Adrenal gland (tissue), 12 donors: ENCODE data around the gene CAMTA1. TPM values are rescaled to one million over a fixed set of nuclear protein-coding genes. Genes with fewer than 3 reads are reported as not detected.

ENCODE experiments used
- DNase-seq, 7 donors: peaks; one replicate each; pipeline ENCODE4 v3.0.0-alpha.2; 2019 to 2020
- H3K27ac ChIP-seq, 5 donors: fragments of 200-600 bp; sonication (generic) in 4 of 5; 1 replicate in 3 of 5; 2 replicates in 2 of 5; pipeline versions ENCODE4 v1.5.1 to v1.8.0; 2016 to 2020; ENCODE audit warnings: mild to moderate bottlenecking in 1 of 5
- H3K27me3 ChIP-seq: fragments of 200-600 bp; 2 replicates; pipeline ENCODE4 v1.8.0; 2021
- H3K36me3 ChIP-seq, 2 donors: fragments of 200-600 bp; replicated peaks in 1 of 2; 1 replicate in 1 of 2; 2 replicates in 1 of 2; pipeline versions ENCODE4 v1.5.1 to v1.8.0; 2018 to 2022
- H3K4me1 ChIP-seq, 2 donors: fragments of 200-600 bp; replicated peaks in 1 of 2; 1 replicate in 1 of 2; 2 replicates in 1 of 2; pipeline versions ENCODE4 v1.5.1 to v1.8.0; 2018 to 2021
- H3K4me3 ChIP-seq, 4 donors: fragments of 200-600 bp; sonication (generic) in 3 of 4; one replicate each; pipeline ENCODE4 v1.5.1; 2016 to 2018
- H3K9me3 ChIP-seq, 3 donors: fragments of 200-600 bp; sonication (generic) in 1 of 3; replicated peaks in 1 of 3; 1 replicate in 2 of 3; 2 replicates in 1 of 3; pipeline versions ENCODE4 v1.5.1 to v1.8.0; 2016 to 2021
- POLR2A ChIP-seq, 2 donors: fragments of 450-650 bp; IDR thresholded peaks; one replicate each; pipeline ENCODE4 v1.6.1; 2017; ENCODE audit warnings: antibody characterized with exemption in 2 of 2, mild to moderate bottlenecking in 2 of 2, moderate library complexity in 1 of 2
- WGBS, 4 donors: extraction: QIAGEN DNeasy Blood & Tissue Kit in 2 of 4; methylation state at CpG; one replicate each; pipeline versions ENCODE4 v1.1.5 to v1.1.7; 2013 to 2017; 5-methylcytosine and 5-hydroxymethylcytosine counted together
- intact Hi-C, 2 donors: fragments of 100-400 bp; cut with DNase I; formaldehyde crosslinking; loops; one replicate each; pipeline versions ENCODE4 v1.14.1 to v1.15.0; 2022 to 2023
- polyA plus RNA-seq, 3 donors: library from polyadenylated mRNA; stranded (reverse); fragments of 200-250 nt in 2 of 3; fragments of 350-450 nt in 1 of 3; fragmentation: Illumina TruSeq in 1 of 3; extraction: RNeasy Lipid Tissue Mini Kit (QIAGEN cat#74804) in 1 of 3; gene quantifications; one replicate each; pipeline ENCODE4 v1.2.3, GENCODE V29; 2013 to 2014
- small RNA-seq, 2 donors: library from RNA; depleted of rRNA; stranded (forward); fragments of <200 nt; gene quantifications; one replicate each; pipeline ENCODE3, GENCODE V24; 2016
- total RNA-seq, 9 donors: library from RNA; depleted of rRNA in 4 of 9; stranded (reverse); fragments of >200 nt in 4 of 9; fragments of 120-200 nt in 1 of 9; fragmentation: NEBNext Ultra II Directional in 1 of 9; extraction: Animal tissue kit (Norgen Biotek cat#: 25700) in 1 of 9; gene quantifications; one replicate each; pipeline versions ENCODE4 v1.1.0 to v1.2.4, GENCODE V29; 2013 to 2023
- TF ChIP-seq, protein P1 (sequence below), 6 experiments: fragments of 450-650 bp in 4 of 6; fragments of 200-600 bp in 2 of 6; sonication (generic) in 1 of 6; IDR thresholded peaks; 1 replicate in 5 of 6; 2 replicates in 1 of 6; pipeline versions ENCODE4 v1.5.1 to v1.8.0; 2016 to 2021; ENCODE audit warnings: antibody characterized with exemption in 6 of 6, mild to moderate bottlenecking in 2 of 6, moderate library complexity in 1 of 6
- donor health status: healthy with polysubstance abuse.
- donor health status: Bipolar disorder and iron deficiency.
- donor health status: DM: yes; HTN: yes; CAD: no.
- donor health status: DM: no; HTN: no; CAD: no.
- donor health status: DM: no; HTN: no; CAD: no.
- donor health status: DM: yes; HTN: yes; CAD: no.

The CAMTA1 gene
- total and polyA plus RNA-seq, 12 donors: 62.9 to 141 (median 96.9) TPM

DNA sequence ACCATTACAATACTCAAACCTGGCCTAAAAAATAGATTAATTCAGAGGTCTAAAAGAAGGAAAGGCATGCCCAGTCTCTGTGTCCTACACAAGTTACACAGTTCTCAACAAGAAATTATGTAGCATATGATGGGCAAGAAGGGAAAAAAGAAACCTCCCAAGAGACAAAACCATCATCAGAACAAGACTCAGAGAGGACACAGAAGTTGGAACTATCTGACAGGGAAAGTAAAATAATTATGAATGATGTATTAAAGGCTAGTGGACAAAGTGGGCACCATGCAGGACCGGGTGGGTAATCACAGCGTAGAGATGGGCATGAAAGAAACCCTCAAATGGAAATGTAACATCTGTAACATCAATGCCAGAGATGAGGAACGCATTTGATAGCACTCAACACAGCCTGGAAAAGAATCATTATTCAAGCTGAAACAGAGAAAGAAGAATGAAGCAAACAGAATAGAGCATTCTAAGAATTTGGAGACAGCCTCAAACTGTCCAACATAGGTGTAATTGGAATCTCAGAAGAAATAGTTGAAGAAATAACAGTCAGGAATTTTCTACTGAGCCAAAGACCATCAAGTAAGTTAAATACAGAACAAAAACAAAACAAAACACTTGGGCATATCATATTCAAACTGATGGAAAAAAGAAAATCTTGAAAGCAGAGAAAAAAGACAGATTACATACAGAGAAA, 1028.6 kb downstream of the CAMTA1 start:
- 89 to 100% (median 97%) methylated on average over 3 of the region's 3 CpGs for WGBS, 4 donors
- no peaks in the 10 kb centered on the region for H3K4me1 ChIP-seq
- no peaks in the 10 kb centered on the region for H3K27me3 ChIP-seq
- no peak for TF ChIP-seq POLR2A (IDR thresholded peaks at IDR 0.05)
- TF ChIP-seq, protein P1, sequence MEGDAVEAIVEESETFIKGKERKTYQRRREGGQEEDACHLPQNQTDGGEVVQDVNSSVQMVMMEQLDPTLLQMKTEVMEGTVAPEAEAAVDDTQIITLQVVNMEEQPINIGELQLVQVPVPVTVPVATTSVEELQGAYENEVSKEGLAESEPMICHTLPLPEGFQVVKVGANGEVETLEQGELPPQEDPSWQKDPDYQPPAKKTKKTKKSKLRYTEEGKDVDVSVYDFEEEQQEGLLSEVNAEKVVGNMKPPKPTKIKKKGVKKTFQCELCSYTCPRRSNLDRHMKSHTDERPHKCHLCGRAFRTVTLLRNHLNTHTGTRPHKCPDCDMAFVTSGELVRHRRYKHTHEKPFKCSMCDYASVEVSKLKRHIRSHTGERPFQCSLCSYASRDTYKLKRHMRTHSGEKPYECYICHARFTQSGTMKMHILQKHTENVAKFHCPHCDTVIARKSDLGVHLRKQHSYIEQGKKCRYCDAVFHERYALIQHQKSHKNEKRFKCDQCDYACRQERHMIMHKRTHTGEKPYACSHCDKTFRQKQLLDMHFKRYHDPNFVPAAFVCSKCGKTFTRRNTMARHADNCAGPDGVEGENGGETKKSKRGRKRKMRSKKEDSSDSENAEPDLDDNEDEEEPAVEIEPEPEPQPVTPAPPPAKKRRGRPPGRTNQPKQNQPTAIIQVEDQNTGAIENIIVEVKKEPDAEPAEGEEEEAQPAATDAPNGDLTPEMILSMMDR (IDR thresholded peaks at IDR 0.05): no peak
- no peaks in the 10 kb centered on the region for H3K9me3 ChIP-seq
- H3K36me3 ChIP-seq: peaks cover 0 to 36% of the 10 kb centered on the region in 2 donors
- no peak overlapping the region for H3K27ac ChIP-seq
- intact Hi-C loops: loop anchor here in 1 of 2 donors (10.0 kb wide), 1 partner anchor 91 kb away; no protein-coding TSS in a partner anchor
- H3K4me3 ChIP-seq: no peak overlapping the region
- DNase-seq: no peak

Small RNA genes lying within 50 kb of the gene (small RNA-seq; reads per million reads assigned to genes)
- gene AL359881.1: 0 reads per million in 2 donors
- gene AL590128.1: 0 reads per million in 2 donors
- gene RNU1-8P: 0 reads per million in 2 donors

Other genes starting within 250 kb of the CAMTA1 start
- gene NOL9, start 230.9 kb upstream of the CAMTA1 start, total RNA-seq: 10 to 100 TPM; 10.3 to 39.7 (median 24.7) TPM
- 10 to 100 TPM in 1 of 3 donors, 1 to 10 TPM in 2; 5.9 to 14.3 (median 8.0) TPM for gene NOL9, start 230.9 kb upstream of the CAMTA1 start, polyA plus RNA-seq
- under 1 TPM in 4 of 9 donors, not detected in 5; 0.11 to 0.83 (median 0.47) TPM for gene TAS1R1, start 230.1 kb upstream of the CAMTA1 start, total RNA-seq
- gene TAS1R1, start 230.1 kb upstream of the CAMTA1 start, polyA plus RNA-seq: under 1 TPM; 0.27 to 0.40 (median 0.37) TPM
- 10 to 100 TPM in 8 of 9 donors, 1 to 10 TPM in 1; 9.5 to 50.9 (median 28.8) TPM for gene ZBTB48, start 205.5 kb upstream of the CAMTA1 start, total RNA-seq
- gene ZBTB48, start 205.5 kb upstream of the CAMTA1 start, polyA plus RNA-seq: 100 to 1,000 TPM in 2 of 3 donors, 1 to 10 TPM in 1; 6.8 to 245 (median 186) TPM
- 100 to 1,000 TPM in 2 of 9 donors, 10 to 100 TPM in 7; 14.5 to 108 (median 58.8) TPM for gene KLHL21, start 182.6 kb upstream of the CAMTA1 start, total RNA-seq
- 10 to 100 TPM; 11.7 to 19.1 (median 12.9) TPM for gene KLHL21, start 182.6 kb upstream of the CAMTA1 start, polyA plus RNA-seq
- 10 to 100 TPM in 8 of 9 donors, 1 to 10 TPM in 1; 8.7 to 20.1 (median 13.8) TPM for gene PHF13, start 171.7 kb upstream of the CAMTA1 start, total RNA-seq
- 10 to 100 TPM in 2 of 3 donors, 1 to 10 TPM in 1; 4.7 to 14.8 (median 11.2) TPM for gene PHF13, start 171.7 kb upstream of the CAMTA1 start, polyA plus RNA-seq
- 10 to 100 TPM; 16.2 to 45.6 (median 35.5) TPM for gene THAP3, start 160.6 kb upstream of the CAMTA1 start, total RNA-seq
- gene THAP3, start 160.6 kb upstream of the CAMTA1 start, polyA plus RNA-seq: 10 to 100 TPM; 11.1 to 65.6 (median 37.6) TPM
- 10 to 100 TPM; 29.2 to 82.0 (median 58.3) TPM for gene DNAJC11, start 83.6 kb upstream of the CAMTA1 start, total RNA-seq
- 100 to 1,000 TPM in 1 of 3 donors, 10 to 100 TPM in 2; 52.3 to 125 (median 65.6) TPM for gene DNAJC11, start 83.6 kb upstream of the CAMTA1 start, polyA plus RNA-seq